GM12875 (cell line): ENCODE data around the gene ST8SIA5.

Experiments
- H3K4me3 ChIP-seq: one replicate; pipeline ENCODE4 v1.5.1; 2011; ENCODE audit warnings: low read depth, low read length, control low read depth
- CTCF ChIP-seq: IDR thresholded peaks from 2 replicates; pipeline ENCODE4 v1.5.1; 2011; ENCODE audit warnings: low read depth, mild to moderate bottlenecking, control low read depth, inconsistent platforms, low read length, moderate library complexity, borderline replicate concordance; ENCODE audit not compliant: insufficient read depth

ST8SIA5 gene

GRCh38 chr18:46715062-46715461 is 41.8 kb downstream of the ST8SIA5 start:
- no peak overlapping the region for H3K4me3 ChIP-seq
- no peak for TF ChIP-seq CTCF

- TF ChIP-seq CTCF, result no peak
- no peak overlapping the region for H3K4me3 ChIP-seq
Measured at GRCh38 chr18:46712406-46712805, 44.4 kb downstream of the ST8SIA5 start.

- no peak overlapping the region for H3K4me3 ChIP-seq
- no peak for TF ChIP-seq CTCF
Measured at GRCh38 chr18:46711444-46711863, 45.4 kb downstream of the ST8SIA5 start.

DNA sequence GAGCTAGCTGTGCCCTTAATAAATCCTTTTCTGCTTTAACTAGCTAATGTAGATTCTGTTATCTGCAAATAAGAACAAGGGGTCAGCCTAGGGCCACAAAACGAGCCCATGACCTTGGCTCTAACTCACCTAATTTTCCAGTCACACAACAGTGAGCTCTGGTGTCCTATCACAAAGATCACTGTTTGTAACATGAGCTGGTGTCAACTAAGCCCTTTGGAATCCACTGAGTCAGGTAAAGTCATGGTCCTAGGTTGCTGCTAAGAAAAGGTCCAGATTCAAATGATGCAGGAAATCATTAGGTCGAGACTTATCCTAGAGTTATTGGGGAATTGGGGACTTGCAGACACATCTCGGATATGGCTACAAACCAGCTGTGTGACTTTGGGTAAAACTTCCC is 49.9 kb downstream of the ST8SIA5 start:
- no peak overlapping the region for H3K4me3 ChIP-seq
- no peak for TF ChIP-seq CTCF

- no peak overlapping the region for H3K4me3 ChIP-seq
- no peak for TF ChIP-seq CTCF
Measured at GRCh38 chr18:46705521-46705920, 51.3 kb downstream of the ST8SIA5 start.

GRCh38 chr18:46704816-46705215 is 52.0 kb downstream of the ST8SIA5 start:
- H3K4me3 ChIP-seq, result no peak overlapping the region
- no peak for TF ChIP-seq CTCF

- TF ChIP-seq CTCF, result no peak
- H3K4me3 ChIP-seq, result no peak overlapping the region
Measured at GRCh38 chr18:46704189-46704588, 52.7 kb downstream of the ST8SIA5 start.
